ENCODE measurements around the gene E2F7.

DNA sequence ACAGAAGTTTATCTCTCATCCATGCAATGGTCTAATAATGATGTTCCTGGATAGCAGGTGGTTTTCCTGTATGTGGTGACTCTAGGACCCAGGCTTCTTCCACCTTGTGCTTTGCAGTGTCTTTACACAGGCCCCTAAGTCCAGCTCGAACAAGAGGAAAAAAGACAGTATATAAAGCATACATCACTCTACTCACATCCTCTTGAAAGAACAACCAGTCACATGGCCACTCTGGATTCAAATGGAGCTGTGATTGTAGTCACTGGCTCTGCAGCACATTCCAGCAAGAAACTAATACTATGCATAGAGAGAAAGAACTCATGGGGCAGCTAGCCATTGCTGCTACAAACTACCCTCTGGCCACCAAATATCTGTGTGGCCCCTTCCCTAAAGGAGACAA lies 11.5 kb upstream of the E2F7 start:
- no peak for TF ChIP-seq MAFK (IDR thresholded peaks at IDR 0.05; ENCODE audit: low read depth, low read length)
- TF ChIP-seq, protein P1, sequence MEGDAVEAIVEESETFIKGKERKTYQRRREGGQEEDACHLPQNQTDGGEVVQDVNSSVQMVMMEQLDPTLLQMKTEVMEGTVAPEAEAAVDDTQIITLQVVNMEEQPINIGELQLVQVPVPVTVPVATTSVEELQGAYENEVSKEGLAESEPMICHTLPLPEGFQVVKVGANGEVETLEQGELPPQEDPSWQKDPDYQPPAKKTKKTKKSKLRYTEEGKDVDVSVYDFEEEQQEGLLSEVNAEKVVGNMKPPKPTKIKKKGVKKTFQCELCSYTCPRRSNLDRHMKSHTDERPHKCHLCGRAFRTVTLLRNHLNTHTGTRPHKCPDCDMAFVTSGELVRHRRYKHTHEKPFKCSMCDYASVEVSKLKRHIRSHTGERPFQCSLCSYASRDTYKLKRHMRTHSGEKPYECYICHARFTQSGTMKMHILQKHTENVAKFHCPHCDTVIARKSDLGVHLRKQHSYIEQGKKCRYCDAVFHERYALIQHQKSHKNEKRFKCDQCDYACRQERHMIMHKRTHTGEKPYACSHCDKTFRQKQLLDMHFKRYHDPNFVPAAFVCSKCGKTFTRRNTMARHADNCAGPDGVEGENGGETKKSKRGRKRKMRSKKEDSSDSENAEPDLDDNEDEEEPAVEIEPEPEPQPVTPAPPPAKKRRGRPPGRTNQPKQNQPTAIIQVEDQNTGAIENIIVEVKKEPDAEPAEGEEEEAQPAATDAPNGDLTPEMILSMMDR (conservative IDR thresholded peaks at IDR 0.05; ENCODE audit: low read depth, low read length) = no peak
- no peak for TF ChIP-seq POLR2A (IDR thresholded peaks at IDR 0.05; ENCODE audit: low read depth, low read length)
- TF ChIP-seq CEBPB (IDR thresholded peaks at IDR 0.05; ENCODE audit: low read depth, low read length) = no peak
- no peak for TF ChIP-seq FOS (IDR thresholded peaks at IDR 0.05; ENCODE audit: low read depth, low read length)
- TF ChIP-seq SMC3 (IDR thresholded peaks at IDR 0.05; ENCODE audit: low read depth, low read length) = no peak
- TF ChIP-seq, protein P2, sequence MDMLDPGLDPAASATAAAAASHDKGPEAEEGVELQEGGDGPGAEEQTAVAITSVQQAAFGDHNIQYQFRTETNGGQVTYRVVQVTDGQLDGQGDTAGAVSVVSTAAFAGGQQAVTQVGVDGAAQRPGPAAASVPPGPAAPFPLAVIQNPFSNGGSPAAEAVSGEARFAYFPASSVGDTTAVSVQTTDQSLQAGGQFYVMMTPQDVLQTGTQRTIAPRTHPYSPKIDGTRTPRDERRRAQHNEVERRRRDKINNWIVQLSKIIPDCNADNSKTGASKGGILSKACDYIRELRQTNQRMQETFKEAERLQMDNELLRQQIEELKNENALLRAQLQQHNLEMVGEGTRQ (IDR thresholded peaks at IDR 0.05; ENCODE audit: low read depth, low read length) = no peak
- TF ChIP-seq RCOR1 (IDR thresholded peaks at IDR 0.05; ENCODE audit: insufficient replicate concordance, low read length) = no peak
- TF ChIP-seq RAD21 (IDR thresholded peaks at IDR 0.05; ENCODE audit: low read length) = no peak
- no peak for TF ChIP-seq NFE2L2 (IDR thresholded peaks at IDR 0.05; ENCODE audit: low read depth, low read length)
- TF ChIP-seq MAZ (IDR thresholded peaks at IDR 0.05; ENCODE audit: borderline replicate concordance, low read depth, low read length) = no peak
- TF ChIP-seq RFX5 (IDR thresholded peaks at IDR 0.05; ENCODE audit: low read depth, low read length) = no peak
- no peak for TF ChIP-seq BHLHE40 (IDR thresholded peaks at IDR 0.05; ENCODE audit: low read depth, low read length)

Measured in IMR-90 (cell line).